Cerebellar nuclear complex (tissue), 1 donor: Measurements from ENCODE around the gene MT1G.

Source experiments
- DNase-seq, 2 experiments: peaks; one replicate each; lab custom pipeline; 2025; lab: John Stamatoyannopoulos, UW

The MT1G gene

DNA sequence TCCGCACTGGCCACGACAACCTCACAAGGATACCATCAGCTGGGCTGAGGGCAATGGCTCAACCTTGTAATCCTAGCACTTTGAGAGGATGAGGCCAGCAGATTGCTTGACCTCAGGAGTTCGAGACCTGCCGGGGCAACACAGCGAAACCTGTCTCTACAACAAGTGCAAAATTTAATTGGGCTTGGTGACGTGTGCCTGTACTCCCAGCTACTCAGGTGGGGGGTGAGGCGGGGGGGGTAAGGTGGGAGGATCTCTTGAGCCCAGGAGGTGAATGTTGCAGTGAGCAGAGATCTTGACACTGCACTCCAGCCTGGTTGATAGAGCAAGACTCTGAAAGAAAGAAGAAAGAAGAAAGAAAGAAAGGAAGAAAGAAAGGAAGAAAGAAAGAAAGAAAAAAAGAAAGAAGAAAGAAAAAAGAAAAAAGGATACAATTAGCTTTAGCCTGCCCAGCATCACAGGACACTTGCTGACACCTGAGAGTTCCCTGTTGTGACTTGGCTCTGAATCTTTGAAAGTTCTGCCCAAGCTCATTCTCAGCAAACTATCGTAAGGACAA lies 47.4 kb downstream of the MT1G start:
- DNase-seq, result no peak

GRCh38 chr16:56618138-56618537 lies 49.7 kb downstream of the MT1G start:
- DNase-seq, result no peak

GRCh38 chr16:56617212-56618085 lies 50.4 kb downstream of the MT1G start:
- no peak for DNase-seq
